ENCODE results near the gene SPTBN5.

The SPTBN5 gene

GRCh38 chr15:41914411-41914810 lies 20.6 kb upstream of the SPTBN5 start:
- no peak for TF ChIP-seq CTCF (IDR thresholded peaks at IDR 0.05; ENCODE audit: low read depth, low read length, missing control alignments)
- H3K4me3 ChIP-seq (replicated peaks; ENCODE audit: low read depth, low read length), result no peak overlapping the region
- DNase-seq (ENCODE audit: extremely low read depth, low read depth), result no peak

DNA sequence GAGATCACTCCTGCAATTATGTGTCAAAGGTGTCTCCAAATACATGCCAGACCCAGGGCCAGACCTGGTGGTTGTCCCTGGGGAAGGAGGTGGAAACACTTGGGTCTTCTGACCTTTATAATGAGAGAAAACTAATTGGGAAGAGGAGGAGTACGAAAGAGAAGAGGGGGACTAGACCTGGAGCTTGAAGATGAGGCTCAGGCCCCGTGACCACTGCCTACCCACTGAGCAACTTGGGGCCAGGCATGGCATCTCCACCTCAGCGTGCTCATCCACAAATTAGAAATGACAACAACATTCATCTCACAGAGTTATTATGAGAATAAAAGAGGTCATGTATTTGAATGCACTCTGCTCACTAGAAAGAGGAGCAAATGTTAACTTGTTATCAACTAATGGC lies 19.4 kb upstream of the SPTBN5 start:
- no peak for DNase-seq (ENCODE audit: extremely low read depth, low read depth)
- H3K4me3 ChIP-seq (replicated peaks; ENCODE audit: low read depth, low read length), result no peak overlapping the region
- TF ChIP-seq CTCF (IDR thresholded peaks at IDR 0.05; ENCODE audit: low read depth, low read length, missing control alignments), result no peak

- no peak for DNase-seq (ENCODE audit: extremely low read depth, low read depth)
- H3K4me3 ChIP-seq (replicated peaks; ENCODE audit: low read depth, low read length), result no peak overlapping the region
- no peak for TF ChIP-seq CTCF (IDR thresholded peaks at IDR 0.05; ENCODE audit: low read depth, low read length, missing control alignments)
These were observed 18.0 kb upstream of the SPTBN5 start for GRCh38 chr15:41911691-41912345.

DNA sequence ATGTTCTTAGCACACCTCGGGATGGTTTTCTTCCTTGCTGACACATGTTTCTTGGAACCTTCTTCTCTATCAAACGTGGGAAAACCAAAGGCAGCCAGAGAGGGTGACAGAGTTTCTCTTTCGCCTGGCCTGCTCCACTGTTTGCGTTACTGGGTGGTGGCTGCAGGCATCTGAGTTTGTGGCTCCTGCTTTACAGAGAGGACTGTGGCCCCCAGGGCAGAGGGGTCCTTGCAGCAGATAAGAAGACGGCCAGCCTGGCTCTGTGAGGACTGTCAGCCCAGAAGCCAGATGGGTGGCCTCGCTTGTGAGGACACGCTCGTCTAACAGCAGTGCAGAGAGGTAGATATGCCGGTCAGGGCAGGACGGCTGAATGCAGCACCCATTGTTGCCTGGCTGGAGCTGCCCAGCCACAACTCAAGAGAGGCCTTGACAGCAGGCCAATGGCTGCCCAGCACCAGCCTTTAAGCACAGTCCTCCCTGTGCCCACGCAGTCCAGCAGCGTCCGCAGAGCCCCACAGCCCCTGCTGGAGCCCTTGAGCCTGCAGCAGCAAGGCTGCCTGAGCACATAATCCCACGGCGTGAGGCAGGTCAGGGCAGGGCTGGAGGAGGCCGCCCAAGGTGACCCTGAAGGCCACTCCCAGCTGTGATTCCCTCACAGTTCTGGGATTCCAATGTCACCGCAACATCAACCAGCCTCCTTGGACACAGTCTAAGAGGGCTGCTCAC lies 15.0 kb upstream of the SPTBN5 start:
- DNase-seq (ENCODE audit: extremely low read depth, low read depth), result no peak
- H3K4me3 ChIP-seq (replicated peaks; ENCODE audit: low read depth, low read length), result no peak overlapping the region
- no peak for TF ChIP-seq CTCF (IDR thresholded peaks at IDR 0.05; ENCODE audit: low read depth, low read length, missing control alignments)

GRCh38 chr15:41907141-41907540 lies 13.3 kb upstream of the SPTBN5 start:
- DNase-seq (ENCODE audit: extremely low read depth, low read depth), result no peak
- no peak for TF ChIP-seq CTCF (IDR thresholded peaks at IDR 0.05; ENCODE audit: low read depth, low read length, missing control alignments)
- no peak overlapping the region for H3K4me3 ChIP-seq (replicated peaks; ENCODE audit: low read depth, low read length)

DNA sequence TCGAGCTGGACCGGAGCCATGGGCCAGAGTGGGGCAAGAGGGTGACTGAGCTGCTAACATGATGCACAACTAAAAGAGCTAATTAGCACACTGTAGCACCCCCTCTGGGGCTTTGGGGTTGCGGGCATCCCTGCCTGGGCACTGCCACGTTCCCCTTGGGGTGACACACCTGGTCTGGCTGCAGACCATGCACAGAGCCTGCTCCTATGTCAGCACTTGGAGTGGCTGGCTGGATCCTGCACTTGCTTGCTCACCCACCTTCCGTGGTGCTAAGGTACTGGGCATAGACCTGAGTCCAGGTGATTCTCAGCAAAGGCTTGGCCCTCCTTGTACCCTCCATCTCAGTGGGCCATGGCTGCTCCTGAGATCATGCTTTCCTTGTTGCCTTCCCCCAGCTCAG lies 12.8 kb upstream of the SPTBN5 start:
- no peak overlapping the region for H3K4me3 ChIP-seq (replicated peaks; ENCODE audit: low read depth, low read length)
- no peak for TF ChIP-seq CTCF (IDR thresholded peaks at IDR 0.05; ENCODE audit: low read depth, low read length, missing control alignments)
- DNase-seq (ENCODE audit: extremely low read depth, low read depth), result no peak
